Jurkat, Clone E6-1 (cell line): ENCODE data around the gene HDAC7.

Source experiments
- DNase-seq: peaks from one replicate; pipeline ENCODE4 v3.0.0-alpha.2; 2011; ENCODE audit warnings: low read depth, low spot score
- H3K4me3 ChIP-seq: 2 replicates; pipeline ENCODE4 v1.5.1; 2011; ENCODE audit warnings: mild to moderate bottlenecking, low read length, control low read depth, moderate library complexity

Gene HDAC7

GRCh38 chr12:47834199-47834903 lies 14.6 kb upstream of the HDAC7 start:
- H3K4me3 ChIP-seq = peak overlapping the region; percentile 58
- DNase-seq = no peak

DNA sequence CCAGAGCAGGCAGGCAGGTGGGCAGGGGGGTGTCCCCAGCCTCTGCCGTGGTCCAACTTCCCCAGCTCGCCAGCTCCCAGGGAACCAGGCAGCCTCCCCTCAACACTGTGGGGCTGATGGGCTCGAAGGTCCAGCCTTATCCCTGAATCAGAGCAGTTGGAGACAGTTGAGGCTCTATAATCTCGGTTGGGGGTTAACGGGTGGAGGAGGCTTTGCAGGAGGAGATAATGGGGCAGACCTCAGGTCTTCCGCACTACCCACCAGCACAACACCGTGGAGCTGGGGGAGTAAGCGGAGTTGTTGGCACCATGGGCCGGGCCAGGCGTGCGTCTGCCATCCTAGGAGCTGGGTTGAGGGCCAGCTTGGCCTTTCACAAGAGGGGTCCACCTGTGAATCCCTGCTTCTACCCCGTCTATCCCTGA lies 13.9 kb upstream of the HDAC7 start:
- H3K4me3 ChIP-seq = peak overlapping the region; percentile 58
- DNase-seq = no peak

DNA sequence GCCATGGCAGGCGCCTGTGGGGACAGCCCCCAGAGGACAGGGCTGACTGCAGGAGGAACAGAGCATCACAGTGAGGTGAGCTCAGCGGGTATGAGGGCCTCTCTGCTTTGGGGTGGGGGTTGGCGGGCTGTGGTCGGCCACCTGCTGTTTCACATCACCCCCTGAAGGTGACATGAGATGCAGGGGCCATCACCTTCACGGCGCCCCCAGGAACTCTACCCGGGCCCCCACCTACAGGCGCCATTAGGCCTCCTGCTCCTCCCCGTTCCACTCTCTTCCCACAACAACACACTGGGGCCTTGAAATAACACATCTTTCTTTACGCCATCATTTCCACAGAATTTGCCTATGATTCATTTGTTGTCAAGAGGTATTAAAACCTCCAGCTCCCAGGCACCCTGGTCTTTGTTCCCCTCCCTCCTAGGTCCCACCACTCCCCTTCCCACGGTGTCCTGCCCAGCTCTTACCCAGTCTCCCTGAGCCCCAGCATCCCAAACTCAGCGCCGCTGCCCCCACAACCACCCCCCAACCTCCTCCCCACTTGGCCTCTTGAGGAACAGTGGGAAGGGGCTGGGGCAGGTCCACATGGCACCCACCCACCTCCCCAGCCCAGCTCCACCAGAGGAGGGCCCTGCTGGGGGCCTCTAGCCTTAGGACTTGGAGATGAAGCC lies 12.7 kb upstream of the HDAC7 start:
- no peak for DNase-seq
- peak overlapping the region; percentile 58 for H3K4me3 ChIP-seq

DNA sequence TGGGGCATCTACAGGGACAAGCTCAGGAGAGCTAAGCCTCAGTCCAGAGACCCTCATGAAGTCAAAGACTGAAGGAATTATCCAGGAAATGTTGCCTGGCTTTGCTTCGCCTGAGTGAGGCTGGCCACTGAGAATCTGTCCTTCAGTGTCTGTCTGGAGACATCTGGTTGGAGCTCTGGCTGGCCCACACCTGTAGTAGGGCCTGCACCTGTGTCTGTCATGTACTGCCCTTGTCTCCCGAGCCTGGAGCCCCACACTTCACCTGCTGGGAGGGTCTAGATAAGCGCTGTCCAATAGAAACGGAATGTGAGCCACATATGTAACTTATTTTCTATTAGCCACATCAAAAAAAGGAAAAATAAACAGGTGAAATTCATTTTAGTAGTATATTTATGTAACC lies 9.9 kb upstream of the HDAC7 start:
- no peak overlapping the region for H3K4me3 ChIP-seq
- DNase-seq = no peak

GRCh38 chr12:47828976-47829482 lies 9.3 kb upstream of the HDAC7 start:
- no peak for DNase-seq

DNA sequence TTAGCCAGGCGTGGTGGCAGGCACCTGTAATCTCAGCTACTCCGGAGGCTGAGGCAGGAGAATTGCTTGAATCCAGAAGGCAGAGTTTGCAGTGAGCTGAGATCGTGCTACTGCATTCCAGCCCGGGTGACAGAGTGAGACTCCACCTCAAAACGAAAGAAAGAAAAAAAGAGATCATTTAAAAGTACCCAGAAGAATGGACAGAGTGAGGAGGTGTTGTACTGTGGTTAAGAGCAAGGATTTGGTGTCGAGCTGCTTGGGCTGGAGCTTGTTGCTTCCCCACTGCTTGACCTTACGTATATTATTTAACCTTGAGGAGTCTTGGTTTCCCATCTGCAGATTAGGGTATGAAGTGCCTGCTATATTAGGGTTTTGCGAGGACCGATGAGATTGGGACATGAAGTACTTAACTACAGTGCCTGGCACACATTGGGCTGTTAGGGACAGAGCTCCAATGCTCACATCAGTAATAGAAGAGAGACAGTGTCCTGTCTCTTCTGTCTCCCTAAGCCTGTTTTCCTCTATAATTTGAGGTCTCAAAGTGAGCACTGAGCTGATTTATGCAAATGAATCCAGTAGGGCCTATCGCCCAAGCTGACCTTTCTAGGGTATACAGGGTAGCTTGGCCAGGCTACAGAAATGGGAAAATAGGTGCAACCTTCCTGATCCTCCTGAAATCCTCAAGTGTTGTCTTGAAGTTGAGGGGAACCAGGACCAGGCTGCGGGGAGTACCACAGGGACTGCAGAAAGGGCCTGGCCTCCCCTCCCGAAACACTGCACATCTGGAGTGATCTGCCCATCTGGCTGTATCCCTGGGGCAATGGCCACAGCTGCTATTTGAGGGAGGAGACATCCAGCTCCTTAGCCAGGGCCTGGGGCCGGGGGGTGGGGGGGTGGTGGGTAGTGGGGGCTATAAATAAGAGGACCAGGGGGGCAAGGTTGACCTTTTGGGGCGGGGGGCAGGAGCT lies 8.6 kb upstream of the HDAC7 start:
- H3K4me3 ChIP-seq = no peak overlapping the region
- DNase-seq = no peak

More at GRCh38 chr12:47828976-47829482, 9.3 kb upstream of the HDAC7 start:
- H3K4me3 ChIP-seq = no peak overlapping the region

DNA sequence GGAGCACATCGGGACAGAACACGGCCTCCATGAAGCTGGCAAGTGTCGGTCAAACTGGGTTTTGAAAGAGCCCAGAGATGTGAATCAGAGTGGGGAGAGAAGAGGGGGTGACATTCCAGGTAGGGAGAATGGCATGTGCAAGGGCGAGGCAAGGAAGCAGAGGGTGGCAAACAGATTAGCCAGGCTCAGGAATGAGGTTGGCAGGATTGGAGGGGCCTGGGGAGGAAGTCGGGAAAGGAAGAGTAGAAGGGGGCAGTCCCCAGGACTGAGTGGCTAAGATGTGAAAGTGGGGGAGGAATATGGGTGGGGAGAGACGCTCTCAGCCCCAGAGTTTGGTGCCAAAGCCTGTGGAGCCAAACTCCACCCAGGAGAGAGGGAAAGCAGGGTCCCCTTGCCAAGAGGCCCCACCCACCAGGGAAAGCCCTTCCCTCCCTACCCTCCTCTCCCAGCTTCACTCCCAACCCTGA lies 5.5 kb upstream of the HDAC7 start:
- no peak overlapping the region for H3K4me3 ChIP-seq
- DNase-seq = no peak

DNA sequence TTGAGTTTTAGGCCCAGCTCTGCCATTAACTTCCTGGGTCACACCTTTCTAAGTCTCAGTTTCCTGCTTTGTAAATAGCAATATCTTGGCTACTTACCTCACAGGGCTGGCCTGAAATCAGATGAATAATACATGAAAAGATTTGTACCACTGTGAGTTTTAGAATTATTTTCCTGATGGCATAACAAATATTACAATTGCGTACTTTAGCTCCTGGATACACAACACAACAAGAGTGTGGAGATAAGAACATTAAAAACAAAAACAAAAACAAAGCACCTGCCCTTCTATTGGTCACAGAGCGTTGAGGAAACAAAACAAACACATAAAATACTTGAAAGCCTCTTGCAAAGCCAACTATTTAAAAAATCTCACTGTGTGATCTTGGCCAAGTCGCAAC lies 4.9 kb upstream of the HDAC7 start:
- peak overlapping the region; percentile 35 for H3K4me3 ChIP-seq
- DNase-seq = no peak

DNA sequence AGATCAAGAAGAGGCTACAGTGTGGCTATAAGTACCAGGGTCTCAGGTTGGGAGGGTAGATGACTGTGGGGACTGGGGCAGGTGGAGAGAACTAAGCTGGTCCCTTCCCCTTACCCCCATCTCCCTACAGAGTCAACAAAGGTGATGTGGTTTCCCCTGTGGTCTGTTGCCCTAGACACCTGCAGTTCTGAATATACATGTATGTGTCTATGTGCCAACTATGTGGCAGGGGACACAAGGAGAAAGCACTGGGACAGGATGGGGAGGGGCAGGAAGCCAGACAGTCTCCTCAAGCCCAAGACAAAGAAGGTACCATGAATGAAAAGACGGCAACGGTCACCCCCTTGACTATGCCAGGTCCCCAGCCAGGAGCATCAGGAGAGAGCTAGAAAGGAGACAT lies 4.5 kb upstream of the HDAC7 start:
- DNase-seq = peak; percentile 99
- peak overlapping the region; percentile 35 for H3K4me3 ChIP-seq

GRCh38 chr12:47823422-47824086 lies 3.9 kb upstream of the HDAC7 start:
- peak overlapping the region; percentile 35 for H3K4me3 ChIP-seq
- DNase-seq = no peak

- H3K4me3 ChIP-seq = no peak overlapping the region
These were observed 3.2 kb upstream of the HDAC7 start for GRCh38 chr12:47822863-47823262.

DNA sequence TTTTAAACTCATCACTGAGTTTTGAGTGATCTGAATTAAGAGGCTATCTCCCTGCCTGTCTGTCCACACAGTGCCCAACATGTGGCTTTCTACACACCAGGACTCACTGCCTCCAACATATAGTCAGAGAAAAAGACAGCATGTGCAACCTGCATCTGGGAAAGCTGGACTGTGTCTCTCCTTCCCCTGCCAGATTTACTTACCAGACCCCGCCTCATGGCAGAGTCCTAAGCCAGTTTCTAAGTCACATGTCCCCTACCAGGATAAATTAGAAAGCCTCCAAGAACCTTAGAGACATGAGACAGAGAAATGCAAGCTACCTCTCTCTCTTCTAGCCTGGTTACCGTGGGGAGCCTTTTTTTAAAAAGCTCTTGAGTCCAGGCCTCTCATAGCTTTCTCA lies 2.7 kb upstream of the HDAC7 start:
- H3K4me3 ChIP-seq = no peak overlapping the region
- no peak for DNase-seq

More at GRCh38 chr12:47822863-47823262, 3.2 kb upstream of the HDAC7 start:
- no peak for DNase-seq

DNA sequence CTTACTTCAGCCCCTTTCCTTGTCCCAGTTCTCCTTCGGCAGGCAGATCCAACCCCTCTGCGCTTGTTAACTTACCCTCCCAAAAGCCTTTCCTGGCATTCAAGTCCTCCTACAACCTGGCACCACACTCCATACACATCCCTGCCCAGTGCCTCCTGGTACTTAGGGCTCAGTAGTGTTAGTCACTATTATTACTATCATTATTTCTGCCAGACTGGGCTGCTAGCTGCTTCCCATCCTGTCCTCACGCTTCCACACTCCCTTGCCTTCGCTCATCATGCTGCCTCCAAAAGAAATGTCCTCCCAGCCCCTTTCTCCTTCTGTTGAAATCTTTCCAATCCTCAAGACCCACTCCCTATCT lies 1.6 kb upstream of the HDAC7 start:
- DNase-seq = no peak
- H3K4me3 ChIP-seq = no peak overlapping the region

DNA sequence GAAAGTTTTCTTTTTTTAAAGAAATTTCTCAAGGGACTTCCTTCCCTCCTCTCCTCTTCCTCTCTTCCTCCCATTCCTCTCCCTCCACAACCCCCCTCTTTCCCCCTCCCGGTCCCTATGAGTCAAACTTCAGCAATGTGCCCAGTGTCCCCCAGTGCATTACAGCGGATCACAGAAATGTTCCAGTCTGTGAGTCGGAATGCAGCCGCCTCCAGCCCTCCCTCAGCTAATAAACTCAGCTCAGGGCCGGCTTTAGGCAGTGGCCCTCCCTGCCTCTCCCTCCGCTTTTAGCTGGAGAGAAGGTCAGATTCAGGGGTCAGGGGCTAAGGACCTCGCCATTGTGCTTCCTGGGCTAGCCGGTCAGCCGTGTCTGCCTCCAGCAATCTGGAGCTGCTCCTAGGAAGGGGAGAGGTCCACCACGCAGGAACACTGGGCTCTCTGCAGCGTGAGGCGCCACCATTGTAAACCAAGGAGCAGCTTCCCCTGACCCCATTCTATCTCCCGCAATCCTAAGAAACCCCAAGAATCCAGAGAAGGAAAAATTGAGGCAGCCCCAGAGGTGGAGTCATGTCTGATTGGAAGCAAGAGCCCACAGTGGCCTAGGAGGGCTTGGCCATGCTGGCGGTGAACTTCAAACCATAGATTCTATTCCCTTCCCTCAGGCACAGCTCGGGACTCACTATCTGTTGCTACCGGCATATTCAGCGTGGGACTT lies 1.1 kb upstream of the HDAC7 start:
- no peak for DNase-seq
- H3K4me3 ChIP-seq = peak overlapping the region; percentile 81

DNA sequence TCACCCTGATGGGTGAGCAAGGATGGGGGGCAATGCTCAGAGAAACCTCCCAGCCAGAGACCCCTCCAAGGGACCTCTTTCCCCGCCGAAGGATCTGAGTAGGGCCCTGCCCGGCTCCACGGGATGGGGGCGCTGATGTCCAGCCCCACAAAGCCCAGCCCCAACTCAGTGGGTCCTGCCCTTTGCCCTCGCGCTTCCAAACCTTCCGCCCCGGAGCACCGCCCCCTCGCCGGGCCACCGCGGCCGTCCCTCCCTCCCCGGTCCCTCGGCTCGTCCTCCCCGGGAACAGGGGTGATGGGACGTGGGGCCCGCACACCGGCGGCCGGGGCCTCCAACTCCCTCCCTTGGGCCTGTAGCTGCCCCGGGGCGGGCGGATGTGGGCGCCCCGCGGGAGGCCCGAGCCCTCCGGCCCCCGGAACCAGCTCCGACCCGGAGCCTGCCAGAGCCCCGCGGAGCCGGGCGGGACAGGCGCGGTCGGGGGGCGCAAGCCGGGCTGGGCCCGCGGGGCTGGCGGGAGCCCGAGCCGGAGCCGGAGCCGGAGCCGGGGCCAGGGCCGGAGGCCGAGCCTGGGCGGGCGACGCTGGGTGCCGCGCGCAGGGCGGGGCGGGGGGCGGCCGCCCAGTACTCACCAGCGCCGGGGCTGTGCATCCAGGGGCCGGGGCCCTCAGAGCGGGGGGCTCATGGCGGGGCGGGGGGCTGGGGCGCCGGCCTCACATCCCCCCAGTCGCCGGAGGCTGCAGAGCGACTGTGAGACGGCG lies 386 bp downstream of the HDAC7 start:
- no peak for DNase-seq
- H3K4me3 ChIP-seq = peak overlapping the region; percentile 81

- H3K4me3 ChIP-seq = peak overlapping the region; percentile 81
- no peak for DNase-seq
These were observed 1.1 kb downstream of the HDAC7 start for GRCh38 chr12:47818467-47819137.

- H3K4me3 ChIP-seq = peak overlapping the region; percentile 81
- DNase-seq = no peak
These were observed 1.7 kb downstream of the HDAC7 start for GRCh38 chr12:47818007-47818376.
